ENCODE data around the gene OSMR. TPM values are rescaled to one million over a fixed set of nuclear protein-coding genes. Genes with fewer than 3 reads are reported as not detected.
A peak's percentile ranks its signal among the peaks of the same experiment; 100 is the strongest.

OSMR gene
- total and polyA plus RNA-seq, 9 of the 15 experiments (the other 6 are each of a cell fraction or from before 2014, with no cell fraction given): 0.18 to 1.7 (median 0.94) TPM

DNA sequence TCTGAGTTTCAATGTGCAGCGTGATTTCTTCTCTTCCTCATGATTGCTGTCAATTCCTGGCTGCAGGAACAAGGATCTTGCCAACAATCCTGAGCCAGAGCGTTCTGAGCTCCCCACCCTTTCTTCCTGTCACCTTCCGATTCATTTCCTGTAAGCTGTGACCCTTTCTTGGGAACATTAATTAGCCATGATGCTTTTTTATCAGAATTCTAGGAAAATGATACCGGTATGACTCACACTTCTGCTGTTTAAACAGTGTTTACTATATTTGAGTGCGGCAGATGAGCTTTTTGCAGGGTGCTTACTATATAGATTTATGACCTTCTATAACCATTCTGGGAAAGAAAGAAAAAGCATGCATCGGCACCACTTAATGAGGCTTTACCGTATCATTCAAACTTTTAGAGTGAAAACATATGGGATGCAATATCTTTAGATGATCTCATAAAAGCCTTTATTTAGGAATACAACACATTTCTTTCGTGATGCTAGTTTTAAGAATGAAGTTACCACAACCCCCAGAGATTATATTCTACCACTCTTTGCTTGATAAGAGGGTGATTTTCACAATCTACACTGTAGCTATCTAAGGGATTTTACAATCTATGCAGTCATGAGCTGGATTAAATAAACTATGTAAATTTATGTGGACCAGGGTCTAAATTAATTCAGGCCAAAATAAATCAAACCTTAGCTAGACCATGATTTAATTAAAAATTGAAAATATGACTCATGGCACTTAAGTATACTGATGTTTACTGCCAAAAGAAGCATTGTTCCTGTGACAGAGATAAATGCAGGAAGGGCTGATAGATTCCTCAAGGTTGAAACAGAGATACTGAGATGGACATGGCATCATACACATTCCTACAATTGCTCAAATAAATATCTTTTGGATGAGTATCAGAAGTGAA is 38.0 kb upstream of the OSMR start (continued):
- TF ChIP-seq MYNN (IDR thresholded peaks at IDR 0.05) (no peak), MYNN (CRISPR knock-in tag; IDR thresholded peaks at IDR 0.05) (no peak), SMAD4 (CRISPR knock-in tag; conservative IDR thresholded peaks at IDR 0.05) (peak; percentile 47; the same call in 1 of the 2 replicates), TARDBP (IDR thresholded peaks at IDR 0.05) (no peak), STAT5A (IDR thresholded peaks at IDR 0.05; ENCODE audit: borderline replicate concordance, low read length) (peak; percentile 84), FOXK2 (conservative IDR thresholded peaks at IDR 0.05 in 1 of 2, IDR thresholded peaks at IDR 0.05 in 1 of 2; ENCODE audit: low read depth in 2 of 2) (peak in 1 of 2 experiments; percentile 57; a peak in 1 of 4 replicates), SNRNP70 (optimal IDR thresholded peaks at IDR 0.05; ENCODE audit: low read depth, low read length) (no peak), RAD21 (CRISPR knock-in tag; conservative IDR thresholded peaks at IDR 0.05 in 1 of 2, IDR thresholded peaks at IDR 0.05 in 1 of 2) (no peak), SMARCC2 (IDR thresholded peaks at IDR 0.05; ENCODE audit: low read depth) (peak; percentile 57; the same call in 1 of the 2 replicates), RBM15 (IDR thresholded peaks at IDR 0.05; ENCODE audit: insufficient read depth, low read length) (no peak), PRPF4 (IDR thresholded peaks at IDR 0.05; ENCODE audit: insufficient read depth, low read depth, low read length, poor library complexity, severe bottlenecking) (no peak), HLTF (IDR thresholded peaks at IDR 0.05) (no peak), GTF2F1 (IDR thresholded peaks at IDR 0.05; ENCODE audit: low read depth, low read length) (no peak), SIN3A (IDR thresholded peaks at IDR 0.05; ENCODE audit: borderline replicate concordance in 2 of 2, control insufficient read depth in 1 of 2, low read depth in 2 of 2, low read length in 2 of 2) (no peak), ZNF444 (CRISPR knock-in tag; IDR thresholded peaks at IDR 0.05) (no peak), HNRNPUL1 (IDR thresholded peaks at IDR 0.05; ENCODE audit: low read length) (no peak)
- TF ChIP-seq, protein P1, sequence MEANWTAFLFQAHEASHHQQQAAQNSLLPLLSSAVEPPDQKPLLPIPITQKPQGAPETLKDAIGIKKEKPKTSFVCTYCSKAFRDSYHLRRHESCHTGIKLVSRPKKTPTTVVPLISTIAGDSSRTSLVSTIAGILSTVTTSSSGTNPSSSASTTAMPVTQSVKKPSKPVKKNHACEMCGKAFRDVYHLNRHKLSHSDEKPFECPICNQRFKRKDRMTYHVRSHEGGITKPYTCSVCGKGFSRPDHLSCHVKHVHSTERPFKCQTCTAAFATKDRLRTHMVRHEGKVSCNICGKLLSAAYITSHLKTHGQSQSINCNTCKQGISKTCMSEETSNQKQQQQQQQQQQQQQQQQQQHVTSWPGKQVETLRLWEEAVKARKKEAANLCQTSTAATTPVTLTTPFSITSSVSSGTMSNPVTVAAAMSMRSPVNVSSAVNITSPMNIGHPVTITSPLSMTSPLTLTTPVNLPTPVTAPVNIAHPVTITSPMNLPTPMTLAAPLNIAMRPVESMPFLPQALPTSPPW (CRISPR knock-in tag; IDR thresholded peaks at IDR 0.05): no peak
- TF ChIP-seq, protein P2, sequence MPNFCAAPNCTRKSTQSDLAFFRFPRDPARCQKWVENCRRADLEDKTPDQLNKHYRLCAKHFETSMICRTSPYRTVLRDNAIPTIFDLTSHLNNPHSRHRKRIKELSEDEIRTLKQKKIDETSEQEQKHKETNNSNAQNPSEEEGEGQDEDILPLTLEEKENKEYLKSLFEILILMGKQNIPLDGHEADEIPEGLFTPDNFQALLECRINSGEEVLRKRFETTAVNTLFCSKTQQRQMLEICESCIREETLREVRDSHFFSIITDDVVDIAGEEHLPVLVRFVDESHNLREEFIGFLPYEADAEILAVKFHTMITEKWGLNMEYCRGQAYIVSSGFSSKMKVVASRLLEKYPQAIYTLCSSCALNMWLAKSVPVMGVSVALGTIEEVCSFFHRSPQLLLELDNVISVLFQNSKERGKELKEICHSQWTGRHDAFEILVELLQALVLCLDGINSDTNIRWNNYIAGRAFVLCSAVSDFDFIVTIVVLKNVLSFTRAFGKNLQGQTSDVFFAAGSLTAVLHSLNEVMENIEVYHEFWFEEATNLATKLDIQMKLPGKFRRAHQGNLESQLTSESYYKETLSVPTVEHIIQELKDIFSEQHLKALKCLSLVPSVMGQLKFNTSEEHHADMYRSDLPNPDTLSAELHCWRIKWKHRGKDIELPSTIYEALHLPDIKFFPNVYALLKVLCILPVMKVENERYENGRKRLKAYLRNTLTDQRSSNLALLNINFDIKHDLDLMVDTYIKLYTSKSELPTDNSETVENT (CRISPR knock-in tag; IDR thresholded peaks at IDR 0.05): no peak
- TF ChIP-seq, protein P3, sequence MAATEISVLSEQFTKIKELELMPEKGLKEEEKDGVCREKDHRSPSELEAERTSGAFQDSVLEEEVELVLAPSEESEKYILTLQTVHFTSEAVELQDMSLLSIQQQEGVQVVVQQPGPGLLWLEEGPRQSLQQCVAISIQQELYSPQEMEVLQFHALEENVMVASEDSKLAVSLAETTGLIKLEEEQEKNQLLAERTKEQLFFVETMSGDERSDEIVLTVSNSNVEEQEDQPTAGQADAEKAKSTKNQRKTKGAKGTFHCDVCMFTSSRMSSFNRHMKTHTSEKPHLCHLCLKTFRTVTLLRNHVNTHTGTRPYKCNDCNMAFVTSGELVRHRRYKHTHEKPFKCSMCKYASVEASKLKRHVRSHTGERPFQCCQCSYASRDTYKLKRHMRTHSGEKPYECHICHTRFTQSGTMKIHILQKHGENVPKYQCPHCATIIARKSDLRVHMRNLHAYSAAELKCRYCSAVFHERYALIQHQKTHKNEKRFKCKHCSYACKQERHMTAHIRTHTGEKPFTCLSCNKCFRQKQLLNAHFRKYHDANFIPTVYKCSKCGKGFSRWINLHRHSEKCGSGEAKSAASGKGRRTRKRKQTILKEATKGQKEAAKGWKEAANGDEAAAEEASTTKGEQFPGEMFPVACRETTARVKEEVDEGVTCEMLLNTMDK (IDR thresholded peaks at IDR 0.05; ENCODE audit: borderline replicate concordance, insufficient read depth, low read depth, low read length, poor library complexity, severe bottlenecking): no peak
- TF ChIP-seq, protein P4, sequence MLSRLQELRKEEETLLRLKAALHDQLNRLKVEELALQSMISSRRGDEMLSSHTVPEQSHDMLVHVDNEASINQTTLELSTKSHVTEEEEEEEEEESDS (CRISPR knock-in tag; IDR thresholded peaks at IDR 0.05): no peak
